RWPE2 (cell line): ENCODE measurements around the gene CD300H.

Source experiments
- ATAC-seq: fragments of 200-7000 bp; cut with Tn5 transposase; 3 replicates; pipeline ENCODE4 v1.9.1; 2021; ENCODE audit warnings: low read depth
- DNase-seq: peaks from one replicate; pipeline ENCODE4 v3.0.0-alpha.2; 2020; ENCODE audit warnings: low spot score
- H3K27ac ChIP-seq: fragments of 450-650 bp; 2 replicates; pipeline ENCODE4 v1.5.1; 2017; ENCODE audit warnings: mild to moderate bottlenecking; ENCODE audit not compliant: poor library complexity, severe bottlenecking
- H3K27me3 ChIP-seq: fragments of 250-450 bp; sonication (Bioruptor Pico); 2 replicates; pipeline ENCODE4 v1.5.1; 2021; ENCODE audit warnings: mild to moderate bottlenecking, moderate library complexity; ENCODE audit not compliant: insufficient read depth, poor library complexity, severe bottlenecking
- H3K36me3 ChIP-seq: fragments of 250-450 bp; sonication (Bioruptor Pico); 2 replicates; pipeline ENCODE4 v1.5.1; 2020; ENCODE audit warnings: low read depth, mild to moderate bottlenecking, moderate library complexity
- H3K4me1 ChIP-seq: fragments of 250-450 bp; sonication (Bioruptor Pico); 2 replicates; pipeline ENCODE4 v1.5.1; 2021; ENCODE audit warnings: mild to moderate bottlenecking, moderate library complexity; ENCODE audit not compliant: insufficient read depth, poor library complexity, severe bottlenecking
- H3K4me3 ChIP-seq: fragments of 250-450 bp; sonication (Bioruptor Pico); 2 replicates; pipeline ENCODE4 v1.5.1; 2021; ENCODE audit warnings: mild to moderate bottlenecking, moderate library complexity; ENCODE audit not compliant: severe bottlenecking
- H3K9me3 ChIP-seq: fragments of 250-450 bp; sonication (Bioruptor Pico); 2 replicates; pipeline ENCODE4 v1.5.1; 2021; ENCODE audit warnings: mild to moderate bottlenecking, moderate library complexity; ENCODE audit not compliant: severe bottlenecking
- CTCF ChIP-seq: fragments of 450-650 bp; IDR thresholded peaks from one replicate; pipeline ENCODE4 v1.5.1; 2017; ENCODE audit warnings: mild to moderate bottlenecking, moderate library complexity; ENCODE audit not compliant: poor library complexity, severe bottlenecking

Gene CD300H

GRCh38 chr17:74607221-74607620, 39.9 kb upstream of the CD300H start:
- Histone ChIP-seq H3K36me3 (no peaks in the 10 kb centered on the region), H3K27ac (no peak overlapping the region), H3K27me3 (no peaks in the 10 kb centered on the region), H3K4me1 (peaks cover 12% of the 10 kb centered on the region), H3K9me3 (no peaks in the 10 kb centered on the region), H3K4me3 (no peak overlapping the region)
- no peak for TF ChIP-seq CTCF
- DNase-seq = no peak
- no peak for ATAC-seq

- Histone ChIP-seq H3K4me1 (peaks cover 12% of the 10 kb centered on the region), H3K27me3 (no peaks in the 10 kb centered on the region), H3K9me3 (no peaks in the 10 kb centered on the region), H3K4me3 (no peak overlapping the region), H3K36me3 (no peaks in the 10 kb centered on the region), H3K27ac (peak overlapping the region; percentile 27)
- DNase-seq (no peak), ATAC-seq (no peak)
- no peak for TF ChIP-seq CTCF
These were observed 38.7 kb upstream of the CD300H start for GRCh38 chr17:74606050-74606449.

GRCh38 chr17:74605361-74605760, 38.1 kb upstream of the CD300H start:
- H3K36me3 ChIP-seq = no peaks in the 10 kb centered on the region
- ATAC-seq (peak; percentile 97), DNase-seq (peak; percentile 91)
- no peaks in the 10 kb centered on the region for H3K27me3 ChIP-seq
- H3K4me1 ChIP-seq = peaks cover 12% of the 10 kb centered on the region
- no peak overlapping the region for H3K4me3 ChIP-seq
- TF ChIP-seq CTCF = no peak
- H3K27ac ChIP-seq = peak overlapping the region; percentile 27
- H3K9me3 ChIP-seq = no peaks in the 10 kb centered on the region

- Histone ChIP-seq H3K27ac (peak overlapping the region; percentile 27), H3K4me1 (peaks cover 14% of the 10 kb centered on the region), H3K4me3 (no peak overlapping the region), H3K36me3 (no peaks in the 10 kb centered on the region), H3K27me3 (no peaks in the 10 kb centered on the region), H3K9me3 (no peaks in the 10 kb centered on the region)
- no peak for TF ChIP-seq CTCF
- ATAC-seq (no peak), DNase-seq (no peak)
These were observed 37.5 kb upstream of the CD300H start for GRCh38 chr17:74604761-74605160.

GRCh38 chr17:74604200-74604599, 36.9 kb upstream of the CD300H start:
- no peaks in the 10 kb centered on the region for H3K36me3 ChIP-seq
- ATAC-seq (no peak), DNase-seq (no peak)
- no peak overlapping the region for H3K4me3 ChIP-seq
- peaks cover 20% of the 10 kb centered on the region for H3K4me1 ChIP-seq
- no peak overlapping the region for H3K27ac ChIP-seq
- no peak for TF ChIP-seq CTCF
- H3K27me3 ChIP-seq = no peaks in the 10 kb centered on the region
- H3K9me3 ChIP-seq = no peaks in the 10 kb centered on the region
